T-helper 2 cell (primary cell): ENCODE data around the gene TNFRSF17.
"Not testable (repeated sequence)": the region's sequence is repeated elsewhere in the genome, so short reads cannot be mapped to it uniquely, and the experiment has no call there.

Source experiments
- DNase-seq, 5 experiments: peaks; one replicate each; pipeline versions ENCODE4 v3.0.0 to v3.0.0-alpha.2; 2012 to 2022
- total RNA-seq, 2 donors: gene quantifications; one replicate each; lab custom pipeline; 2026; lab: John Stamatoyannopoulos, UW

TNFRSF17 gene
- total RNA-seq: 0 reads per million in 2 donors

DNA sequence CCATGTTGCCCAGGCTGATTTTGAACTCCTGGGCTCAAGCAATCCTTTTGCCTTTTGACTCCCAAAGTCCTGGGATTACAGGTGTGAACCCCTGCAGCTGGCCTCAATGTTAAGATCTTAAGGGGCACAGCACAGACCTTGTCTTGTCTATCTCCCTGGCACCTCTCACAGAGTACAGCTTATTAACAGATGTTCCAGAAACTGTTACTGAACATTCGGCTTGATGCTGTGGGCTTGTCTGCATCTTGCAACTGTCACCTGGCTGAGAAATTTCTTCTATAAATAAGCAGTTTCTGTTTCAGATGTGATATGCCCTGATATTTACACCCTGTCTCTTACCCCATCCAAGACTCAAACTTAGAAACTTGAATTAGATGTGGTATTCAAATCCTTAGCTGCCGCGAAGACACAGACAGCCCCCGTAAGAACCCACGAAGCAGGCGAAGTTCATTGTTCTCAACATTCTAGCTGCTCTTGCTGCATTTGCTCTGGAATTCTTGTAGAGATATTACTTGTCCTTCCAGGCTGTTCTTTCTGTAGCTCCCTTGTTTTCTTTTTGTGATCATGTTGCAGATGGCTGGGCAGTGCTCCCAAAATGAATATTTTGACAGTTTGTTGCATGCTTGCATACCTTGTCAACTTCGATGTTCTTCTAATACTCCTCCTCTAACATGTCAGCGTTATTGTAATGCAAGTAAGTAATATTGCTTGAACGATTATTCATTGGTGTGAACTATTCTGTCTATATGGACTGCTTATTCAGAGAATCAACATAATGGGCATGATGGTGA, at the start of gene TNFRSF17:
TNFRSF17 (plus strand) TSS at position 450 of the 791 bp plus-strand sequence; CDS start at position 565, 115 bp downstream.
- no peak for DNase-seq

GRCh38 chr16:11915644-11916523, 49.1 kb upstream of the TNFRSF17 start, which contains the start of gene GSPT1:
TSS of gene GSPT1 (minus strand) at chr16:11915956. CDS start at chr16:11915720, 236 bp downstream.
- peak; percentile 96 to 100 (median 99) for DNase-seq

DNA sequence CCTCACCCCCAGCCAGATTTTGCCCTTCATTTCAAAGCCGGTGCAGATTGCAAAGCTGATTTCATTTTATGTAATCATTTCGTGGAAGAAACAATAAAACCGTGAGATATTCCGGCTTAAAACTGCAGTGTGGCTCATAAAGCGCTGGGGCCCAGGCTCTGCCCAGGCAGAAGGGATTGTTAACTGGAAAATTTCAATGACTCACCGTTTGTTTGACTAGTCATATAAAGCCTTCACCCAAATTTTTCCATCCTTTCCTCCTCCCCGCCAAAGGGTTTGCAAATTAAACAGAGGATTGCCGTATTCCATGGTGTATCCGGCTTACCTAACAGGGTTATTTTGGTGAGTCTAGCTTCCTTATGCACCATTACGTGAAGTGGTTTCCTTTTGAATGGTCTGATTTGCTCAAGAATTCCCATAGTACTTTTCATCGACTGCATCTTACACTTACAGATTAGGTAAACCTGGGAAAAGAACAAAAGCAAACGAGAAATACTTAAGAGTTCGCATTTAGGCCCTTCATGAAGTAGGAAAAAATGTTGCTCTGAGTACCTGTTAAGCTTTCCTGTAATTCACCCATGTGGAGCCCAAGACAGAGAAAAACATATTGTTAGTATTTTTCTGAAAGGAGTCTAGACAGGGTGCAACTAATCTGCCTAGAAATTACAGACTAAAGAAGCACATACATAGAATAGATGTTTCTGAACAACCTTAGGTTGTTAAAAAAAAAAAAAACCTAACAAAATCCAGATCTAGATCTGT, 48.3 kb upstream of the TNFRSF17 start:
- no peak for DNase-seq

- not testable (repeated sequence) for DNase-seq
These were observed 41.0 kb upstream of the TNFRSF17 start for GRCh38 chr16:11924046-11924445.

DNA sequence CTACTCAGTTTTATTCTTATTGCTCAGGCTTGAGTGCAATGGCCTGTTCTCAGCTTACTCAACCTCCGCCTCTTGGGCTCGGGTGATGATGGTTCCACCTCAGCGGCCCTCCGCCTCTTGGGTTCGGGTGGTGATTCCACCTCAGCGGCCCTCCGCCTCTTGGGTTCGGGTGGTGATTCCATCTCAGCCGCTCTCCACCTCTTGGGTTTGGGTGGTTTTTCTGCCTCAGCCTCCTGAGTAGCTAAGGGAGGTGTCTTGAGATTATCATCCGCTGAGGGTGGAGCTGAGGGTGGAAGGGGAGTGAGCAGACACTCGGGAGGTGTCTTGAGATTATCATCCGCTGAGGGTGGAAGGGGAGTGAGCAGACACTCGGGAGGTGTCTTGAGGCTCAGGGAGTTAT, 37.7 kb upstream of the TNFRSF17 start:
- not testable (repeated sequence) for DNase-seq

- not testable (repeated sequence) for DNase-seq
These were observed 23.1 kb upstream of the TNFRSF17 start, which contains the start of gene NPIPB2 for GRCh38 chr16:11941945-11942344. TSS of gene NPIPB2 (minus strand) at chr16:11942045. CDS start at chr16:11942045, 0 bp downstream.

DNA sequence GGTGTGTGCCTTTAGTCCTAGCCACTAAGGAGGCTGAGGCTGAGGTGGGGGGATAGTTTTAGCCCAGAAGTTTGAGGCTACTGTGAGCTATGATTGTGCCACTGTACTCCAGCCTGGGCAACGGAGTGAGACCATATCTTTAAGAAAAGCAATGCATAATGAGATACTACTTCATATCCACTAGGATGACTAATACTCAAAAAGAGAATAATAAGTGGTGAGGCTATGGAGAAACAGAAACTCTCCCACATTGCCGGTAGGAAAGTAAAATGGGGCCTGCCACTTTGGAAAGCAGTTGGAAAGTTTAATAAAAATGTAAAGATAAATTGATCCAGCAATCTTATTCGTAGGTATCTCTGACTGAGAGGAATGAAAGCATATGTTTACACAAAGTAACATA, 18.6 kb upstream of the TNFRSF17 start:
- no peak for DNase-seq

- DNase-seq: no peak
These were observed 16.2 kb upstream of the TNFRSF17 start for GRCh38 chr16:11948819-11949218.

DNA sequence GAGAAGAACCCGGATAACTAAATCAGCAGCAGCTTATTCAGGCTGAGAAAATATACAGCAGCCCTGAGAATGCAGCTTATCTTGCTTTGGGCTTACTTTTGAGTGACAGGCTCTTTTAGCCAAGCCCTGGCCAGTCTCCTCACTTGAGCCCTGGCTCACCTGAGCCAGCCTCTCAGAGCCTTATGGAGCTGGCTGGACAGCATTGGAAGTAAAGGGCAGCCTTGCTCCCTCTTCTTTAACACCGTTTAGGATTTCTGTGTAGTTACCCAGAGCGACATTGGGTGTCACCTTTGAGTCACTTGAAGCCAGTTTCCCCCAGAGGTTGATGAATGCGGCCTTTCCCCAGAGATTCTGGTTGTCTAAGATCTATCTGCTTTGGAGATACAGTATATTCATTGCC, 15.5 kb upstream of the TNFRSF17 start:
- peak in 1 of 5 experiments; percentile 29 for DNase-seq

DNA sequence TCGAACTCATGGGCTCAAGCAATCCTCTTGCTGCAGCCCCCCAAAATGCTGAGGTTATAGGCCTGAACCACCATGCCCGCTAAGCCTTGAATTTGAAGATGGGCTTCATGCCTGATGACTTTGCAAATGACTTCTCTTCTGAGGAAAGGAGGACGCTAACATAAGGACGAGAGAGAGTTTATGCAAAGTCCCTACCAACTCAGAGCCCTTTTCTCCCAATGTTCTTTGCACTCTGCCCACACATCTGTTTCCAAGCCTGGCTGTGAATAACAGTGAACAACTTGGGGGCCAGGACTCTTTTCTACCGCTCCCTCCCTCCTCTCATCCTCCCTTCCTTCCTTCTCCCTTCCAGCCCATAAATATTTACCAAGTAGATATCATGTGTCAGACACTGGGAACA, 14.6 kb upstream of the TNFRSF17 start:
- DNase-seq: no peak

DNA sequence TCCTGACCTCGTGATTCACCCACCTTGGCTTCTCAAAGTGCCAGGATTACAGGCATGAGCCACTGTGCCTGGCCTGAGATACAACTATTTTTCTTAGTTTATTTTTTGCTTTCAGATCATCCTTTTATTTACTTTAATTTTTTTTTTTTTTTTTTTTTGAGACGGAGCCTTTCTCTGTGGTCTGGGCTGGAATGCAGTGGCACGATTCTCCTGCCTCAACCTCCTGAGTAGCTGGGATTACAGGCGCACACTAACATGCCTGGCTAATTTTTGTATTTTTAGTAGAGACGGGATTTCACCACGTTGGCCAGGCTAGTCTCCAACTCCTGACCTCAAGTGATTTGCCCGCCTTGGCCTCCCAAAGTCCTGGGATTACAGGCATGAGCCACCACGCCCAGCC, 11.4 kb upstream of the TNFRSF17 start:
- not testable (repeated sequence) for DNase-seq

DNA sequence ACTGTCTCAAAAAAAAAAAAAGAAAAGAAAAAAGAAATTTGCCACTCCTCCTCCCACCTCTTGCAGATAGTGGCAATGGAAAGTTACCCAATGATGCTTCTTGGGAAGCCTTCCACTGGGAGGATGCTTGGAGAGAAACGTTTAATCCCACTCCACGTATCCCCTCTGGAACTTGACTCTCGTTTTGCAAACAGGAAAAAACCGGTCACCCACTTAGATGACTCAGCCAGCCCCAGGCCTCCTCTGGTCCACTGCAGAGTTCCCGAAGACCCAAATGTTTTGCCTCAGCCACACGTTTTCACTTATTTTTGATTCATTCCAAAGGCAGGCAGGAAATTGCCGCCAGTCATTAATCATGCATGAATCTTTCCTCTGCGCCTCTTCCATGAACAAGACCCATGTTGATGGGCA, 9.3 kb upstream of the TNFRSF17 start:
- DNase-seq: no peak

DNA sequence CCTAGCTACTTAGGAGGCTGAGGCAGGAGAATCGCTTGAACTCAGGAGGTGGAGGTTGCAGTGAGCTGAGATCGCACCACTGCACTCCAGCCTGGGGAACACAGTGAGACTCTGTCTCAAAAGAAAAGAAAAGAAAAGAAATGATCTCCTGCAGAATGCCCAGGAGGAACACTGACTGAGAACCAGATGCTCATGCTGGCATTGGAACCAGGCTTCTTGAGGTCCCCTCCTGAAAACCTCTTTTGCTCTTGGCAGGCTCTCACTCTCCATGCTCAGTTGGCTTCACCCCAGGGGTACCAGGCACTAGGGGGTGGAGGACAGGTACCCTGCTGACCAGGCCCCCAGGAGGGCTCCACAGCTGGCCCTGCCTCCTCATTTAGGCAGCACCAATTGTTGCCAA, 8.5 kb upstream of the TNFRSF17 start:
- DNase-seq: no peak

- DNase-seq: no peak
These were observed 7.2 kb upstream of the TNFRSF17 start for GRCh38 chr16:11957591-11958395.

GRCh38 chr16:11962457-11962856, 2.6 kb upstream of the TNFRSF17 start:
- DNase-seq: not testable (repeated sequence)

DNA sequence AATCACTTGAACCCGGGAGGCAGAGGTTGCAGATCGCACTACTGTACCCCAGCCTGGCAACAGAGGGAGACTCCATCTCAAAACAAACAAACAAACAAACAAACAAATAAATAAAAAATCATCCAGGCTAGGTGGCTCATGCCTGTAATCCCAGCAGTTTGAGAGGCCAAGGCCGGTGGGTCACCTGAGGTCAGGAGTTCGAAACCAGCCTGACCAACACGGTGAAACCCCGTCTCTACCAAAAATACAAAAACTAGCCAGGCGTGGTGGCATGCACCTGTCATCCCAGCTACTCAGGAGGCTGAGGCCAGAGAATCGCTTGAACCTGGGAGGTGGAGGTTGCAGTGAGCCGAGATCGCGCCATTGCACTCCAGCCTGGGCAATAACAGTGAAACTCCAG, 2.0 kb upstream of the TNFRSF17 start:
- DNase-seq: not testable (repeated sequence)

- no peak for DNase-seq
These were observed 1.3 kb upstream of the TNFRSF17 start for GRCh38 chr16:11963706-11964105.

GRCh38 chr16:11966173-11966572, 1.2 kb downstream of the TNFRSF17 start:
- DNase-seq: no peak

DNA sequence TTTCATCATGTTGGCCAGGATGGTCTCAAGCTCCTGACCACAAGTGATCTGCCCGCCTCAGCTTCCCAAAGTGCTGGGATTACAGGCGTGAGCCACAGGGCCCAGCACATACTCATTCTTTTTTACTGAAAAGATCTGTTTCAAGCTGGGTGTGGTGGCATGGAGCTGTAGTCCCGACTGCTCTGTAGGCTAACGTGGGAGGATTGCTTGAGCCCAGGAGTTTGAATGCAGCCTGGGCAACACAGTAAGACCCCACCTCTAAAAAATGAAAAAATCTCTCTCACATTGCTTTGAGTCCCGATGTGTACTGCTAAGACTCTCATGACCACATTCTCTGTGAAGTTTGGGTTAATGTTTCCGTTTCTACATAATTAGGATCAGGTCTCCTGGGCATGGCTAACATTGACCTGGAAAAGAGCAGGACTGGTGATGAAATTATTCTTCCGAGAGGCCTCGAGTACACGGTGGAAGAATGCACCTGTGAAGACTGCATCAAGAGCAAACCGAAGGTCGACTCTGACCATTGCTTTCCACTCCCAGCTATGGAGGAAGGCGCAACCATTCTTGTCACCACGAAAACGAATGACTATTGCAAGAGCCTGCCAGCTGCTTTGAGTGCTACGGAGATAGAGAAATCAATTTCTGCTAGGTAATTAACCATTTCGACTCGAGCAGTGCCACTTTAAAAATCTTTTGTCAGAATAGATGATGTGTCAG, 2.3 kb downstream of the TNFRSF17 start:
- DNase-seq: no peak

- no peak for DNase-seq
These were observed 3.6 kb downstream of the TNFRSF17 start for GRCh38 chr16:11968577-11968976.

DNA sequence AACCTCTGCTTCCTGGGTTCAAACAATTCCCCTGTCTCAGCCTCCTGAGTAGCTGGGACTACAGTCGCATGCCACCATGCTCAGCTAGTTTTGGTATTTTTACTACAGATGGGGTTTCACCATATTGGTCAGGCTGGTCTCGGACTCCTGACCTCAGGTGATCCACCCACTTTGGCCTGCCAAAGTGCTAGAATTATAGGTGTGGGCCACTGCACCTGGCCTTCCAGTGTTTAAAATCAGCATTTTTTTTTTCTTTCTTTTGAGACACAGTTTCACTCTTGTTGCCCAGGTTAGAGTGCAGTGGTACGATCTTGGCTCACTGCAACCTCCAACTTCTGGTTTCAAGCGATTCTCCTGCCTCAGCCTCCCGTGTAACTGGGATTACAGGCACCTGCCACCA, 5.3 kb downstream of the TNFRSF17 start:
- DNase-seq: not testable (repeated sequence)
